Measurements from ENCODE around the gene AGFG2. TPM values are rescaled to one million over a fixed set of nuclear protein-coding genes. Genes with fewer than 3 reads are reported as not detected.
A peak's percentile ranks its signal among the peaks of the same experiment; 100 is the strongest.

The AGFG2 gene
- polyA plus RNA-seq, 2 of the 4 experiments (the other 2 are of a cell fraction): 16.0 to 31.8 TPM

DNA sequence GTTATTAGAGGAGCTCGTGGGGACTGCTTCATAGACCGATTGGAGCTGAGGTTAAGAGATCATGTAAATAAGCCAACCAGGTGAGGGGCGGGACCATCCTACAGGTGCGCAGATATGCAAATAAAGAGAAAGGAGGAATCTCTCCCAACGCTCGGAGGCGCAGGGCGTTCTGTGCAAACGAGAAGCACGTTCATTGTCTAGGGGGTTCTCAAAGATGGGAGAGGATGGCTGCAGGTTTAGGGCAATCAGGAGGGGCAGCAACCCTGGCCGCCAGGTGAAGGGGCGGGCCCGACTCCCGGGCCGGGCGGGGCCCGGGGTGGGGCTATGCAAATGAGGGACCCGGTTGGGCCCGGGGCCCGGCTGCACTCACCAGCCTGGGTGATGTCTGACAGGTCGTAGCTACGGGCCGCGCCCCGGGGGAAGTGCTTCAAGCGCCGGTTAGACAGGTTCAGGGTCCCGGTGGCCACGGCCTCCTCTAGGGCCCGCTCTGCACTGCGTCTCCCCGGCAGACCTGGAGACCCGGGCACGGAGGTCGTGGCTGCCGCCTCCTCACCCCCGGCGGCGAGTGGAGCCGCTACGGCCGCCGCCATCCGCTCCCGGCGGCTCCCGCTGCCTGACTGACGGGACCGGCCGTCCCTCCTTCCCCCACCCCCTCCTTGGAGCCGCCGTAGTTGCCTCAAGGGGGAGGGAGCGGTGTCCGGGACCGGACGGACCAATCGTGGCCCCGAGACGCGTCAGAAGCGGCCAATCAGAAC is 46.7 kb downstream of the AGFG2 start, which contains the start of gene LRCH4:
Gene LRCH4 (minus strand): TSS at position 619 of the 755 bp plus-strand sequence. CDS start 29 bp downstream, at position 590.
- peak; percentile 41 to 60 for ATAC-seq
- peak; percentile 42 to 74 for DNase-seq (ENCODE audit: low read depth in 1 of 2, low spot score in 1 of 2)
- under 1% methylated on average over 24 of the region's 61 CpGs for WGBS (ENCODE audit: missing lambda C conversion rate)
- POLR2A ChIA-PET: interaction anchor here (0.5 to 2.4 kb wide), 38 partner anchors 9 to 557 kb away, joined by 3 to 28 read pairs (median 4); partner anchors contain the start of genes AGFG2, GNB2, MEPCE and MOSPD3
- CTCF ChIA-PET: interaction anchor here (0.9 to 10.1 kb wide), 17 partner anchors 9 to 267 kb away, joined by 3 to 135 read pairs (median 4); partner anchors contain the start of genes POP7 and SLC12A9
- H3K4me1 ChIP-seq: peaks cover 15% of the 10 kb centered on the region
- no peak for FAIRE-seq
- H3K9me3 ChIP-seq: no peaks in the 10 kb centered on the region
- peak within 1 kb of the TSS; percentile 95 to 99 for H3K27ac ChIP-seq
- peak within 1 kb of the TSS; percentile 99 for H3K4me3 ChIP-seq
- H3K4me2 ChIP-seq: peak within 1 kb of the TSS; percentile 96
- TF ChIP-seq ESRRA (IDR thresholded peaks at IDR 0.05; ENCODE audit: borderline replicate concordance, low read length): no peak
- TF ChIP-seq CHD4 (IDR thresholded peaks at IDR 0.05; ENCODE audit: borderline replicate concordance): no peak
- no peak for TF ChIP-seq MAFK (IDR thresholded peaks at IDR 0.05; ENCODE audit: partially characterized antibody)
- no peak for TF ChIP-seq FOSB (CRISPR knock-in tag; IDR thresholded peaks at IDR 0.05)
- TF ChIP-seq, protein P1, sequence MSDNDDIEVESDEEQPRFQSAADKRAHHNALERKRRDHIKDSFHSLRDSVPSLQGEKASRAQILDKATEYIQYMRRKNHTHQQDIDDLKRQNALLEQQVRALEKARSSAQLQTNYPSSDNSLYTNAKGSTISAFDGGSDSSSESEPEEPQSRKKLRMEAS (IDR thresholded peaks at IDR 0.05): peak; percentile 50; the same call in 1 of the 2 replicates
- peak; percentile 97 for TF ChIP-seq POLR2A (IDR thresholded peaks at IDR 0.05; ENCODE audit: low read length)
- no peak for TF ChIP-seq RCOR1 (IDR thresholded peaks at IDR 0.05; ENCODE audit: low read depth, low read length)
- no peak for TF ChIP-seq FOSL2 (IDR thresholded peaks at IDR 0.05)
- TF ChIP-seq FOSL2 (CRISPR knock-in tag; IDR thresholded peaks at IDR 0.05): no peak
- TF ChIP-seq, protein P2, sequence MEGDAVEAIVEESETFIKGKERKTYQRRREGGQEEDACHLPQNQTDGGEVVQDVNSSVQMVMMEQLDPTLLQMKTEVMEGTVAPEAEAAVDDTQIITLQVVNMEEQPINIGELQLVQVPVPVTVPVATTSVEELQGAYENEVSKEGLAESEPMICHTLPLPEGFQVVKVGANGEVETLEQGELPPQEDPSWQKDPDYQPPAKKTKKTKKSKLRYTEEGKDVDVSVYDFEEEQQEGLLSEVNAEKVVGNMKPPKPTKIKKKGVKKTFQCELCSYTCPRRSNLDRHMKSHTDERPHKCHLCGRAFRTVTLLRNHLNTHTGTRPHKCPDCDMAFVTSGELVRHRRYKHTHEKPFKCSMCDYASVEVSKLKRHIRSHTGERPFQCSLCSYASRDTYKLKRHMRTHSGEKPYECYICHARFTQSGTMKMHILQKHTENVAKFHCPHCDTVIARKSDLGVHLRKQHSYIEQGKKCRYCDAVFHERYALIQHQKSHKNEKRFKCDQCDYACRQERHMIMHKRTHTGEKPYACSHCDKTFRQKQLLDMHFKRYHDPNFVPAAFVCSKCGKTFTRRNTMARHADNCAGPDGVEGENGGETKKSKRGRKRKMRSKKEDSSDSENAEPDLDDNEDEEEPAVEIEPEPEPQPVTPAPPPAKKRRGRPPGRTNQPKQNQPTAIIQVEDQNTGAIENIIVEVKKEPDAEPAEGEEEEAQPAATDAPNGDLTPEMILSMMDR (IDR thresholded peaks at IDR 0.05): no peak
- no peak for TF ChIP-seq HDAC2 (IDR thresholded peaks at IDR 0.05)
- TF ChIP-seq, protein P3, sequence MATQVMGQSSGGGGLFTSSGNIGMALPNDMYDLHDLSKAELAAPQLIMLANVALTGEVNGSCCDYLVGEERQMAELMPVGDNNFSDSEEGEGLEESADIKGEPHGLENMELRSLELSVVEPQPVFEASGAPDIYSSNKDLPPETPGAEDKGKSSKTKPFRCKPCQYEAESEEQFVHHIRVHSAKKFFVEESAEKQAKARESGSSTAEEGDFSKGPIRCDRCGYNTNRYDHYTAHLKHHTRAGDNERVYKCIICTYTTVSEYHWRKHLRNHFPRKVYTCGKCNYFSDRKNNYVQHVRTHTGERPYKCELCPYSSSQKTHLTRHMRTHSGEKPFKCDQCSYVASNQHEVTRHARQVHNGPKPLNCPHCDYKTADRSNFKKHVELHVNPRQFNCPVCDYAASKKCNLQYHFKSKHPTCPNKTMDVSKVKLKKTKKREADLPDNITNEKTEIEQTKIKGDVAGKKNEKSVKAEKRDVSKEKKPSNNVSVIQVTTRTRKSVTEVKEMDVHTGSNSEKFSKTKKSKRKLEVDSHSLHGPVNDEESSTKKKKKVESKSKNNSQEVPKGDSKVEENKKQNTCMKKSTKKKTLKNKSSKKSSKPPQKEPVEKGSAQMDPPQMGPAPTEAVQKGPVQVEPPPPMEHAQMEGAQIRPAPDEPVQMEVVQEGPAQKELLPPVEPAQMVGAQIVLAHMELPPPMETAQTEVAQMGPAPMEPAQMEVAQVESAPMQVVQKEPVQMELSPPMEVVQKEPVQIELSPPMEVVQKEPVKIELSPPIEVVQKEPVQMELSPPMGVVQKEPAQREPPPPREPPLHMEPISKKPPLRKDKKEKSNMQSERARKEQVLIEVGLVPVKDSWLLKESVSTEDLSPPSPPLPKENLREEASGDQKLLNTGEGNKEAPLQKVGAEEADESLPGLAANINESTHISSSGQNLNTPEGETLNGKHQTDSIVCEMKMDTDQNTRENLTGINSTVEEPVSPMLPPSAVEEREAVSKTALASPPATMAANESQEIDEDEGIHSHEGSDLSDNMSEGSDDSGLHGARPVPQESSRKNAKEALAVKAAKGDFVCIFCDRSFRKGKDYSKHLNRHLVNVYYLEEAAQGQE (IDR thresholded peaks at IDR 0.05): peak; percentile 26; the same call in 1 of the 2 replicates
- no peak for TF ChIP-seq ZC3H11A (IDR thresholded peaks at IDR 0.05)
- TF ChIP-seq, protein P4, sequence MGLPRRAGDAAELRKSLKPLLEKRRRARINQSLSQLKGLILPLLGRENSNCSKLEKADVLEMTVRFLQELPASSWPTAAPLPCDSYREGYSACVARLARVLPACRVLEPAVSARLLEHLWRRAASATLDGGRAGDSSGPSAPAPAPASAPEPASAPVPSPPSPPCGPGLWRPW (IDR thresholded peaks at IDR 0.05): no peak
- no peak for TF ChIP-seq HOXB5 (CRISPR knock-in tag; IDR thresholded peaks at IDR 0.05)
- no peak for TF ChIP-seq HOXB13 (CRISPR knock-in tag; IDR thresholded peaks at IDR 0.05; ENCODE audit: low read depth)
- TF ChIP-seq, protein P5, sequence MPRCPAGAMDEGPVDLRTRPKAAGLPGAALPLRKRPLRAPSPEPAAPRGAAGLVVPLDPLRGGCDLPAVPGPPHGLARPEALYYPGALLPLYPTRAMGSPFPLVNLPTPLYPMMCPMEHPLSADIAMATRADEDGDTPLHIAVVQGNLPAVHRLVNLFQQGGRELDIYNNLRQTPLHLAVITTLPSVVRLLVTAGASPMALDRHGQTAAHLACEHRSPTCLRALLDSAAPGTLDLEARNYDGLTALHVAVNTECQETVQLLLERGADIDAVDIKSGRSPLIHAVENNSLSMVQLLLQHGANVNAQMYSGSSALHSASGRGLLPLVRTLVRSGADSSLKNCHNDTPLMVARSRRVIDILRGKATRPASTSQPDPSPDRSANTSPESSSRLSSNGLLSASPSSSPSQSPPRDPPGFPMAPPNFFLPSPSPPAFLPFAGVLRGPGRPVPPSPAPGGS (IDR thresholded peaks at IDR 0.05): peak; percentile 95
- no peak for TF ChIP-seq CHD2 (IDR thresholded peaks at IDR 0.05; ENCODE audit: low read length, partially characterized antibody)
- no peak for TF ChIP-seq EHF (CRISPR knock-in tag; IDR thresholded peaks at IDR 0.05)
- TF ChIP-seq, protein P6, sequence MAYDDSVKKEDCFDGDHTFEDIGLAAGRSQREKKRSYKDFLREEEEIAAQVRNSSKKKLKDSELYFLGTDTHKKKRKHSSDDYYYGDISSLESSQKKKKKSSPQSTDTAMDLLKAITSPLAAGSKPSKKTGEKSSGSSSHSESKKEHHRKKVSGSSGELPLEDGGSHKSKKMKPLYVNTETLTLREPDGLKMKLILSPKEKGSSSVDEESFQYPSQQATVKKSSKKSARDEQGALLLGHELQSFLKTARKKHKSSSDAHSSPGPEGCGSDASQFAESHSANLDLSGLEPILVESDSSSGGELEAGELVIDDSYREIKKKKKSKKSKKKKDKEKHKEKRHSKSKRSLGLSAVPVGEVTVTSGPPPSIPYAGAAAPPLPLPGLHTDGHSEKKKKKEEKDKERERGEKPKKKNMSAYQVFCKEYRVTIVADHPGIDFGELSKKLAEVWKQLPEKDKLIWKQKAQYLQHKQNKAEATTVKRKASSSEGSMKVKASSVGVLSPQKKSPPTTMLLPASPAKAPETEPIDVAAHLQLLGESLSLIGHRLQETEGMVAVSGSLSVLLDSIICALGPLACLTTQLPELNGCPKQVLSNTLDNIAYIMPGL (CRISPR knock-in tag; IDR thresholded peaks at IDR 0.05; ENCODE audit: borderline replicate concordance): no peak
- no peak for TF ChIP-seq EP300 (IDR thresholded peaks at IDR 0.05)
- TF ChIP-seq RARB (CRISPR knock-in tag; IDR thresholded peaks at IDR 0.05): no peak
- peak; percentile 5; the same call in 1 of the 2 replicates for TF ChIP-seq TP53 (CRISPR knock-in tag; IDR thresholded peaks at IDR 0.05)
- TF ChIP-seq, protein P7, sequence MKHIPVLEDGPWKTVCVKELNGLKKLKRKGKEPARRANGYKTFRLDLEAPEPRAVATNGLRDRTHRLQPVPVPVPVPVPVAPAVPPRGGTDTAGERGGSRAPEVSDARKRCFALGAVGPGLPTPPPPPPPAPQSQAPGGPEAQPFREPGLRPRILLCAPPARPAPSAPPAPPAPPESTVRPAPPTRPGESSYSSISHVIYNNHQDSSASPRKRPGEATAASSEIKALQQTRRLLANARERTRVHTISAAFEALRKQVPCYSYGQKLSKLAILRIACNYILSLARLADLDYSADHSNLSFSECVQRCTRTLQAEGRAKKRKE (CRISPR knock-in tag; IDR thresholded peaks at IDR 0.05; ENCODE audit: low read depth): no peak
- TF ChIP-seq CEBPB (IDR thresholded peaks at IDR 0.05): no peak
- peak; percentile 44 to 90; a peak in 3 of 5 replicates for TF ChIP-seq JUN (IDR thresholded peaks at IDR 0.05)
- TF ChIP-seq NFE2L2 (conservative IDR thresholded peaks at IDR 0.05; ENCODE audit: low read length): no peak
- no peak for TF ChIP-seq JUNB (IDR thresholded peaks at IDR 0.05)
- TF ChIP-seq, protein P8, sequence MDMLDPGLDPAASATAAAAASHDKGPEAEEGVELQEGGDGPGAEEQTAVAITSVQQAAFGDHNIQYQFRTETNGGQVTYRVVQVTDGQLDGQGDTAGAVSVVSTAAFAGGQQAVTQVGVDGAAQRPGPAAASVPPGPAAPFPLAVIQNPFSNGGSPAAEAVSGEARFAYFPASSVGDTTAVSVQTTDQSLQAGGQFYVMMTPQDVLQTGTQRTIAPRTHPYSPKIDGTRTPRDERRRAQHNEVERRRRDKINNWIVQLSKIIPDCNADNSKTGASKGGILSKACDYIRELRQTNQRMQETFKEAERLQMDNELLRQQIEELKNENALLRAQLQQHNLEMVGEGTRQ (IDR thresholded peaks at IDR 0.05): peak; percentile 32; the same call in 1 of the 2 replicates
- TF ChIP-seq RNF2 (IDR thresholded peaks at IDR 0.05; ENCODE audit: borderline replicate concordance, low read depth): no peak
